H9 (cell line): Measurements from ENCODE around the gene ZNF280A. TPM values are rescaled to one million over a fixed set of nuclear protein-coding genes. Genes with fewer than 3 reads are reported as not detected.

Source experiments
- DNase-seq: peaks from one replicate; pipeline ENCODE4 v3.0.0-alpha.2; 2017
- H2AFZ ChIP-seq: one replicate; pipeline ENCODE4 v1.6.1; 2013; ENCODE audit warnings: mild to moderate bottlenecking, low read length, control low read depth, moderate library complexity
- H2AK5ac ChIP-seq: 2 replicates; pipeline ENCODE4 v1.6.1; 2013; ENCODE audit warnings: low read length, control low read depth, mixed read lengths; ENCODE audit not compliant: insufficient read length
- H2BK120ac ChIP-seq: one replicate; pipeline ENCODE4 v1.6.1; 2013; ENCODE audit warnings: low read depth, mild to moderate bottlenecking, low read length, control low read depth, inconsistent platforms; ENCODE audit not compliant: poor library complexity, severe bottlenecking
- H2BK12ac ChIP-seq: 2 replicates; pipeline ENCODE4 v1.6.1; 2013; ENCODE audit warnings: low read length, control low read depth, mixed read lengths, low read depth; ENCODE audit not compliant: insufficient read length
- H2BK15ac ChIP-seq: 2 replicates; pipeline ENCODE4 v1.6.1; 2013; ENCODE audit warnings: low read depth, low read length, control low read depth
- H2BK20ac ChIP-seq: one replicate; pipeline ENCODE4 v1.6.1; 2013; ENCODE audit warnings: low read depth, mild to moderate bottlenecking, low read length, control low read depth, inconsistent platforms; ENCODE audit not compliant: poor library complexity, severe bottlenecking
- H2BK5ac ChIP-seq: 2 replicates; pipeline ENCODE4 v1.6.1; 2013; ENCODE audit warnings: low read length, control low read depth, mixed read lengths; ENCODE audit not compliant: insufficient read length
- H3K14ac ChIP-seq: 2 replicates; pipeline ENCODE4 v1.6.1; 2013; ENCODE audit warnings: low read length, control low read depth; ENCODE audit not compliant: insufficient read depth
- H3K18ac ChIP-seq: 2 replicates; pipeline ENCODE4 v1.6.1; 2013; ENCODE audit warnings: low read depth, mild to moderate bottlenecking, mixed read lengths, low read length, control low read depth; ENCODE audit not compliant: insufficient read length
- H3K23ac ChIP-seq: 2 replicates; pipeline ENCODE4 v1.6.1; 2013; ENCODE audit warnings: low read length, control low read depth, mixed read lengths, low read depth; ENCODE audit not compliant: insufficient read length
- H3K23me2 ChIP-seq: 2 replicates; pipeline ENCODE4 v1.6.1; 2013; ENCODE audit warnings: low read depth, mild to moderate bottlenecking, mixed read lengths, low read length, control low read depth; ENCODE audit not compliant: insufficient read length, poor library complexity, severe bottlenecking
- H3K27ac ChIP-seq: 2 replicates; pipeline ENCODE4 v1.5.1; 2013; ENCODE audit warnings: low read length, control low read depth, mixed read lengths, low read depth; ENCODE audit not compliant: insufficient read length
- H3K27me3 ChIP-seq: 2 replicates; pipeline ENCODE4 v1.6.1; 2013; ENCODE audit warnings: low read length, control low read depth, inconsistent platforms; ENCODE audit not compliant: insufficient read depth
- H3K4ac ChIP-seq: 2 replicates; pipeline ENCODE4 v1.6.1; 2013; ENCODE audit warnings: low read depth, mild to moderate bottlenecking, control low read depth, inconsistent platforms, low read length, moderate library complexity
- H3K4me1 ChIP-seq: 2 replicates; pipeline ENCODE4 v1.6.1; 2013; ENCODE audit warnings: low read length, control low read depth, inconsistent platforms; ENCODE audit not compliant: insufficient read depth
- H3K4me2 ChIP-seq: 2 replicates; pipeline ENCODE4 v1.6.1; 2013; ENCODE audit warnings: low read length, control low read depth, mixed read lengths; ENCODE audit not compliant: insufficient read length, insufficient read depth
- H3K56ac ChIP-seq: 2 replicates; pipeline ENCODE4 v1.6.1; 2013; ENCODE audit warnings: low read depth, mild to moderate bottlenecking, mixed read lengths, low read length, control low read depth; ENCODE audit not compliant: insufficient read length
- H3K79me1 ChIP-seq: 2 replicates; pipeline ENCODE4 v1.6.1; 2013; ENCODE audit warnings: low read depth, mild to moderate bottlenecking, moderate library complexity, low read length, control low read depth, inconsistent platforms; ENCODE audit not compliant: insufficient read depth, poor library complexity, severe bottlenecking
- H3K79me2 ChIP-seq: 2 replicates; pipeline ENCODE4 v1.6.1; 2013; ENCODE audit warnings: low read length, control low read depth, inconsistent platforms; ENCODE audit not compliant: insufficient read depth
- H3K9ac ChIP-seq: 2 replicates; pipeline ENCODE4 v1.6.1; 2013; ENCODE audit warnings: low read length, control low read depth, mixed read lengths; ENCODE audit not compliant: insufficient read length; ENCODE audit errors: extremely low read depth
- H3K9me3 ChIP-seq: one replicate; pipeline ENCODE4 v1.6.1; 2013; ENCODE audit warnings: low read depth, low read length, inconsistent platforms; ENCODE audit not compliant: control insufficient read depth
- H3T11ph ChIP-seq: one replicate; pipeline ENCODE4 v1.6.1; 2013; ENCODE audit warnings: mild to moderate bottlenecking, low read length, control low read depth, inconsistent platforms
- H4K20me1 ChIP-seq: one replicate; pipeline ENCODE4 v1.6.1; 2013; ENCODE audit not compliant: control insufficient read depth, insufficient read length, insufficient read depth
- H4K5ac ChIP-seq: 2 replicates; pipeline ENCODE4 v1.6.1; 2013; ENCODE audit warnings: low read depth, mild to moderate bottlenecking, mixed read lengths, low read length, control low read depth; ENCODE audit not compliant: insufficient read length
- H4K8ac ChIP-seq: replicated peaks from 2 replicates; pipeline ENCODE4 v1.6.1; 2013; ENCODE audit warnings: low read length, control low read depth, mixed read lengths, low read depth; ENCODE audit not compliant: insufficient read length
- H4K91ac ChIP-seq: 2 replicates; pipeline ENCODE4 v1.6.1; 2013; ENCODE audit warnings: low read depth, mild to moderate bottlenecking, moderate library complexity, mixed read lengths, low read length, control low read depth; ENCODE audit not compliant: insufficient read length
- H3K27ac Mint-ChIP-seq, 3 experiments: 2 replicates in 2 of 3; 3 replicates in 1 of 3; pipeline ENCODE4 v1.8.0; 2020 to 2021; ENCODE audit warnings: mixed read lengths in 3 of 3, mild to moderate bottlenecking in 1 of 3, moderate library complexity in 1 of 3
- H3K27me3 Mint-ChIP-seq: 2 replicates; pipeline ENCODE4 v1.8.0; 2021; ENCODE audit warnings: low read depth, mild to moderate bottlenecking, moderate library complexity, mixed read lengths
- H3K36me3 Mint-ChIP-seq, 3 experiments: 2 replicates in 2 of 3; 3 replicates in 1 of 3; pipeline ENCODE4 v1.8.0; 2020 to 2021; ENCODE audit warnings: low read depth in 3 of 3, mixed read lengths in 3 of 3; ENCODE audit not compliant: insufficient read depth in 1 of 3
- H3K4me1 Mint-ChIP-seq, 2 experiments: 2 replicates each; pipeline ENCODE4 v1.8.0; 2020; ENCODE audit warnings: mixed read lengths in 2 of 2
- H3K4me3 Mint-ChIP-seq, 2 experiments: 2 replicates in 1 of 2; 3 replicates in 1 of 2; pipeline ENCODE4 v1.8.0; 2020 to 2021; ENCODE audit warnings: mild to moderate bottlenecking in 2 of 2, mixed read lengths in 2 of 2, moderate library complexity in 1 of 2
- H3K9me3 Mint-ChIP-seq, 2 experiments: 2 replicates in 1 of 2; 3 replicates in 1 of 2; pipeline ENCODE4 v1.8.0; 2020; ENCODE audit warnings: mild to moderate bottlenecking in 2 of 2, mixed read lengths in 2 of 2, moderate library complexity in 1 of 2
- WGBS: extraction: QIAGEN DNeasy Blood & Tissue Kit; methylation state at CpG from one replicate; pipeline ENCODE4 v1.1.7; 2013; ENCODE audit warnings: missing lambda C conversion rate, low lambda C conversion rate, mixed read lengths; ENCODE audit not compliant: insufficient read length; ENCODE audit errors: extremely low coverage; 5-methylcytosine and 5-hydroxymethylcytosine counted together
- total RNA-seq: library from RNA; stranded (reverse); gene quantifications from 2 replicates; pipeline ENCODE4 v1.2.1, GENCODE V29; 2021
- TF ChIP-seq, protein P1 (sequence below): fragments of 200-600 bp; sonication (generic); conservative IDR thresholded peaks from 3 replicates; pipeline ENCODE4 v1.8.0; 2021; ENCODE audit warnings: antibody characterized with exemption, mild to moderate bottlenecking

ZNF280A gene
- total RNA-seq, 1 experiment from 2014 or later, result 0.13 TPM

DNA sequence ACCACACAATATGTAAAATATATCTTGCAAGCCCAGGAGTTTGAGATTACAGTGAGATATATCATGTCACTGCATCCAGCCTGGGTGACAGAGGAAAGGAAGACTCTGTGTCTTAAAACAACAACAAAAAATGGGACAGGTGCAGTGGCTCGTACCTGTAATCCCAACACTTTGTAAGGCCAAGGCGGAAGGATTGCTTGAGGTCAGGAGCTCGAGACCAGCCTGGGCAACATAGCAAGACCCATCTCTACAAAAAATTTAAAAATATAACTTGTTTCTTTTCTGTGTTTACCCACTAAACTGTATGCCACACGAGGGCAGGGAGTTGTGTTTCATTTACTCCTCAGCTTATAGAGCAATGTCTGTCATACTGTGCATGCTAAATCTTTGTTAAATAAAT lies 3.1 kb downstream of the ZNF280A start:
- Histone ChIP-seq H2BK20ac (no peak overlapping the region), H3K27me3 (peaks cover 5% of the 10 kb centered on the region; the same call in 1 of the 2 replicates), H3K4ac (no peak overlapping the region), H4K91ac (no peak overlapping the region), H2BK15ac (no peak overlapping the region), H4K20me1 (no peaks in the 10 kb centered on the region), H3K79me1 (no peaks in the 10 kb centered on the region), H2BK5ac (no peak overlapping the region), H3T11ph (no peak overlapping the region), H2BK120ac (no peak overlapping the region), H2AK5ac (no peak overlapping the region), H3K27ac (no peak overlapping the region), H3K23ac (no peak overlapping the region), H3K4me2 (no peak overlapping the region), H2BK12ac (no peak overlapping the region), H3K4me1 (no peaks in the 10 kb centered on the region), H4K5ac (no peak overlapping the region), H3K56ac (no peak overlapping the region), H3K9me3 (no peaks in the 10 kb centered on the region), H2AFZ (no peak overlapping the region), H4K8ac (no peak overlapping the region), H3K18ac (no peak overlapping the region), H3K79me2 (no peaks in the 10 kb centered on the region), H3K9ac (no peak overlapping the region), H3K14ac (no peak overlapping the region), H3K23me2 (no peaks in the 10 kb centered on the region)
- H3K9me3 Mint-ChIP-seq, result peaks cover 0 to 6% of the 10 kb centered on the region in 2 experiments; a peak in 2 of 5 replicates
- DNase-seq, result no peak
- no peak overlapping the region for H3K27ac Mint-ChIP-seq
- H3K27me3 Mint-ChIP-seq, result peaks cover 92% of the 10 kb centered on the region
- H3K4me3 Mint-ChIP-seq, result no peak overlapping the region
- H3K4me1 Mint-ChIP-seq, result peaks cover 12 to 16% of the 10 kb centered on the region in 2 experiments
- TF ChIP-seq, protein P1, sequence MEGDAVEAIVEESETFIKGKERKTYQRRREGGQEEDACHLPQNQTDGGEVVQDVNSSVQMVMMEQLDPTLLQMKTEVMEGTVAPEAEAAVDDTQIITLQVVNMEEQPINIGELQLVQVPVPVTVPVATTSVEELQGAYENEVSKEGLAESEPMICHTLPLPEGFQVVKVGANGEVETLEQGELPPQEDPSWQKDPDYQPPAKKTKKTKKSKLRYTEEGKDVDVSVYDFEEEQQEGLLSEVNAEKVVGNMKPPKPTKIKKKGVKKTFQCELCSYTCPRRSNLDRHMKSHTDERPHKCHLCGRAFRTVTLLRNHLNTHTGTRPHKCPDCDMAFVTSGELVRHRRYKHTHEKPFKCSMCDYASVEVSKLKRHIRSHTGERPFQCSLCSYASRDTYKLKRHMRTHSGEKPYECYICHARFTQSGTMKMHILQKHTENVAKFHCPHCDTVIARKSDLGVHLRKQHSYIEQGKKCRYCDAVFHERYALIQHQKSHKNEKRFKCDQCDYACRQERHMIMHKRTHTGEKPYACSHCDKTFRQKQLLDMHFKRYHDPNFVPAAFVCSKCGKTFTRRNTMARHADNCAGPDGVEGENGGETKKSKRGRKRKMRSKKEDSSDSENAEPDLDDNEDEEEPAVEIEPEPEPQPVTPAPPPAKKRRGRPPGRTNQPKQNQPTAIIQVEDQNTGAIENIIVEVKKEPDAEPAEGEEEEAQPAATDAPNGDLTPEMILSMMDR, result no peak
- H3K36me3 Mint-ChIP-seq, result no peaks in the 10 kb centered on the region
- no CpG with 5 or more reads among the region's 4 CpGs for WGBS
